ENCODE measurements around the gene FKBP7.

GRCh38 chr2:178427458-178427857, 50.9 kb downstream of the FKBP7 start:
- TF ChIP-seq POLR2AphosphoS5 (IDR thresholded peaks at IDR 0.05), result no peak
- no peak for TF ChIP-seq CTCF (IDR thresholded peaks at IDR 0.05)
- TF ChIP-seq EP300 (IDR thresholded peaks at IDR 0.05), result no peak
- no peak for TF ChIP-seq POLR2A (IDR thresholded peaks at IDR 0.05)
